Ecto neural progenitor cell (in vitro differentiated cells): ENCODE data around the gene CKS1B.

Experiments
- DNase-seq: peaks from one replicate; pipeline ENCODE4 v3.0.0-alpha.2; 2018; ENCODE audit warnings: low spot score

CKS1B gene

DNA sequence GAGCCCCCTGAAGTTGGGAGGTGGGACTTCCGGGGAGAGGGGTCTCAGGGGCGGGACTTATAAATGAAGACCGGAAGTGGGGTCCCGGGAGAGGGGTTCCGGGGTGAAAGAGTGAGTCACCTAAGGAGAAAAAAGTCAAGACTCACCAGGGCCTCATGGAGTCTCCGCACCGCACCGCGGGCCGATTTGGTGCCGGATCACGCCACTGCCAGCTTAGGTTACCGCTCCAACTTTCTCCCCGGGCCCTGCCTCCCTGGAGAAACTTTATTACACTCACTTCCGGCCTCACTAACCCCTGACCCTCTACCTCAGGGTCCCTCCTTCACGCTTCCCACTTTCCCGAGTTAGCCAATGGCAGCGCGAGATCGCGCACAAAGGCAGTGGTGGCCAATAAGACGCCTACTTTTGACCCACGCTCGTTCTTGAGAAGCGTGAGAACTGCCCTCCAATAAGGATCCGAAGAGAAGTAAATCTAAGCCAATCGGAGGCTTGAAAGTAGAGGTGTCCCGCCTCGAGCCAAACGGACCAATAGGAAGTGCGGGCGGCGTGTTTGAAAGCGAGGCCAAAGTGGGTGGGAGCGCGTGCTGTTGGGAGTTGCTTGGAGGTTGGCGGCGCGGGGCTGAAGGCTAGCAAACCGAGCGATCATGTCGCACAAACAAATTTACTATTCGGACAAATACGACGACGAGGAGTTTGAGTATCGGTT lies at the start of gene CKS1B:
CKS1B (plus strand) TSS at position 580 of the 706 bp plus-strand sequence; CDS start at position 645, 65 bp downstream.
- peak; percentile 97 for DNase-seq

DNA sequence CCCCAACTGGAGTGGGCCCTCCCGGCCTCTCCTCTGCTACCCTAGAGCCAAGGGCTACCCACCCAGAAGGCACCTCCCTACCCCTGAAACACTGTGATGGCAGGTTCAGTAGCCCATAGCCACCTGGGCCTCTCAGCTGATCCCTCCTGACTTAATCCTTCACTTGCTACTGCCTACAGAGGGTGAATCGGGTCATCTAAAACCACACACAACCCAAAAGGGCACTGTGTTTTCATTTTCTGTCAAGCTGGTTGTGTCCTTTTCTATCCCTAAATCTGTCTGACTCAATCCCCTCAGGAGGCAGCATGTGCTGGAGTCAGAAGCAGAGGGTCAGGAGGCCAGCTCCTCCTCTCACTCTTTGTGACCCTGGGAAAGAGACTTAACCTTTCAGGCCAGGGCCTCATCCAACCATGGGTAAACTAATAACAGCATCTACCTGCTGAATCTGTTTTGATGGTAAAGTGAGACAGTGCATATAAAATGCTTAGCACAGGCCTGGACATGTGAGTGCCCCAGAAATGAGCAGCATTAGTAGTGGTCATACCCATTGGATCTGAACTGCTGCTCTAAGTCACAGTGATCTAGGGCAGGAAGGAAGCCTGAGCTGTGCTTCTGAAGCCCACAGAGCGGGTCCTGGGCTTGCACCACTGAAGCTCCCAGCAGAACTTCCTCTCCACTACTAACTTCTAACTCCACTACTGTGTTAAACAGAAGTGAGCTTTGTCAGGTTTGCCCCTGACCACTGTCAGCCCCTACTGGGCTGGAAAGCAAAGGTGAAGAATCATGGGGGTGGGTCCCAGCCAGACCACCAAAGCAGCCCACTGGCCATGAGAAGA lies 48.9 kb upstream of the CKS1B start:
- no peak for DNase-seq

DNA sequence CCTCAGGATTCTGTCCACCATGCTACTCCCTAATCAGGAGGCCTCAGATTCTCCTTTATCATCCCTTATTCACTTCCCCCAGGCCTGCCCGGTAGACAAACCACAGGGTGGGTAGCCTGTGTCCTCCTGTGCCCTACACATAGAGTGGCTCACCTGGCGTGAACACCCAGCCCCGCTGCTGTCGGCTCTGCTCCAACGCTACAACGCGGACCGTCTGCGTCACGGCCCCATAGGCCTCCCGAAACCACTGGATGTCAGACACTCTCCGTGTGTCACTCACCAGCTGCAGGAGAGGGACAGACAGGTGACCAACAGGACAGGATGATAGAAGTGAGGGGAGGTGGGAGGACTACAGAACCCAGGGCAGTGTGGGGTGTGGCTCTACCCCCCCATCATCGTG lies 48.3 kb upstream of the CKS1B start:
- no peak for DNase-seq

DNA sequence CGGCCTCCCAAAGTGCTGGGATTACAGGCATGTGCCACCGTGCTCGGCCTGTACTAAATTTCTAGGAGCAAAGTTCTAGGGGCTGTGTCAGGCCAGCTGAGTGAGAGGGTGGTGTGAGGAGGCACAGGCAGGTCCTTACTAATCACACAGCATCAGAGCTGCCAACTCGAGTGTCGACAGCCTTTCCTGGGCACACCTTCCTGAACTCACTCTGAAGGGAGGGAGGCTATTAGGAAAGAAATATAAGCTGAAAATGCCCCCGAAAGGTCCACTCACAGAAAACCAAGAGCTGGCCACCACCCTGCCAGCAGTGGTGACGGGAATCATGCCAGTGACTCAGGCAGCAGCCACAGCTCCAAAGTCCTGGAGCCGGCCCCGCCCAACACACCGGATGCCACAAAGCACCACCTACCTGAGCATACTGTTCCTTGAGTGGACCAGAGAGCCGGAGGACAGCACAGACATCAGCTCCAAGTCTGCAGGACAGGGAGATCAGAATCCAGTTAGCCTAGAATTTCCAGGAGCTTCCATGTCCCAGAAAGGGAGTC lies 42.5 kb upstream of the CKS1B start:
- DNase-seq, result no peak

DNA sequence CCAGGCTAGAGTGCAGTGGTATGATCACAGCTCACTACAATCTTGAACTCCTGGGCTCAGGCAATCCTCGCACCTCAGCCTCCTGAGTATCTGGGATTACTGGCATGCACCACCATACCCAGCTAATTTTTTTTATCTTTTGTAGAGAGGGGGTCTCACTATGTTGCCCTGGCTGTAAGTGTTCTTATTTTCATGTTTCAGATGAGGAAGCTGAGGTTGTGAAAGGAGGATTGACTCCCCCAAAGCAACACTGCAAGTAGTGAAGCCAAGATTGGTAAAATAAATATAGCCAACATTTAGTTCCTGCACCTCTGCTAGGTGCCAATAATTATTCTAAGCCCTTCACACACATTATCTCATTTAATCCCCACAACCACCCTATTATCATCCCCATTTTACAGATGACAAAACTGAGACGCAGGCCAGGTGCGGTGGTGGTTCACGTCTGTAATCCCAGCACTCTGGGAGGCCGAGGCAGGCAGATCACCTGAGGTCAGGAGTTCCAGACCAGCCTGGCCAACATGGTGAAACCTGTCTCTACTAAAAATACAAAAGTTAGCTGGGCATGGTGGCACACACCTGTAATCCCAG lies 40.0 kb upstream of the CKS1B start:
- DNase-seq, result no peak

DNA sequence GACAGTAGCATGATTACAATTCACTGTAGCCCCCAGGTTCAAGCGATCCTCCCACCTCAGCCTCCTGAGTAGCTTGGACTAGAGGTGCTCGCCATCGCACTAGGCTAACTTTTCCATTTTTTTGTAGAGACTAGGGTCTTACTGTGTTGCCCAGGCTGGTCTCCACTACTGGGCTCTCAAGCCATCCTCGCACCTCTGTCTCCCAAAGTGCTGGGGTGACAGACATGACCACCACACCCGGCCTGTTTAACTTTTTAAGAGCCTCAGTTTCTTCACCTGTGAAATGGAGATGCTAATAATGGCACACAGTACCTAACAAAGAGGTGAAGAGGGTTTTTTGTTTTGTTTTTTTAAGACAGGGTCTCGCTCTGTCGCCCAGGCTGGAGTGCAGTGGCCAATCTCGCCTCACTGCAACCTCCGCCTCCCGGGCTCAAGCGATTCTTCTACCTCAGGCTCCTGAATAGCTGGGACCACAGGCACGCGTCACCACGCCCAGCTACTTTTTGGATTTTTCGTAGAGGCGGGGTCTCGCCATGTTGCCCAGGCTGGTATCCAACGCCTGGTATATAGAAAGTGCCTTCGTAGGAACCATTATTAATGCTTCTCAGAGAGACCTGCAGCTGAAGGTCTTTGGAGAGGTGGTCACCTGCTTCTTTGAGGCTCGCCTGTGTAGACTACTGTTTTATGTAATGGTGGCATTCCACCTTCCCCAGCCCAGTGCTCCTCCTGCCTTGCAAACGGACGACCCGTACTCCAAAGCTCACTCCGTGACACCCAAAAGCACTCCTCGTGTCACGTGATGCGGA lies 38.5 kb upstream of the CKS1B start:
- no peak for DNase-seq

DNA sequence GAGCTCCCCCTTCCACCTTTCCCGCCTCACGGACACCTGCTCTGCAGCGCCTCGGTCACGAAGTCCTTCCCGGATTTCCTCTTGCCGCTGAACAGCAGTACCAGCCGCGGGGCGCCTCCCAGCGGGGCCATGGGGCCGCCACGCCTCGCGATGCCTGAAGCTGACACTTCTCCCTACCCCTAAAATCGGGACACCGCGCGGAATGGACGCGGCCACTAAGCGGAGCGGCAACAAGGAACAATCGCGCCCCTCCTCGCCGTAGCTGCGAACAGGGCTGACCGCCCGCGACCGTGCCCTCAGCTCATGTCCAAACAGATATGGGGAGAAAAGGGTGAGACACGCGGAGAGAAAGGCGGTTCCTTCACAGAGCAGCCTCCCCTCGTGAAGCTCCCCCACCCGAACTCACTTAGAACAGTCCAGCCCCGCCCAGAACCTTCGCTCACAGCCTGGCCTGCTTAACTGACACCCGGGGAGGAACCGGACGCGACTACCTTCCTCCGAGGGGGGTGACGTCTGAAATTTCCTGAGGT lies 37.9 kb upstream of the CKS1B start, which contains the start of gene PMVK:
PMVK (minus strand) TSS at position 165 of the 530 bp plus-strand sequence; CDS start at position 131, 34 bp downstream.
- DNase-seq, result peak; percentile 95

DNA sequence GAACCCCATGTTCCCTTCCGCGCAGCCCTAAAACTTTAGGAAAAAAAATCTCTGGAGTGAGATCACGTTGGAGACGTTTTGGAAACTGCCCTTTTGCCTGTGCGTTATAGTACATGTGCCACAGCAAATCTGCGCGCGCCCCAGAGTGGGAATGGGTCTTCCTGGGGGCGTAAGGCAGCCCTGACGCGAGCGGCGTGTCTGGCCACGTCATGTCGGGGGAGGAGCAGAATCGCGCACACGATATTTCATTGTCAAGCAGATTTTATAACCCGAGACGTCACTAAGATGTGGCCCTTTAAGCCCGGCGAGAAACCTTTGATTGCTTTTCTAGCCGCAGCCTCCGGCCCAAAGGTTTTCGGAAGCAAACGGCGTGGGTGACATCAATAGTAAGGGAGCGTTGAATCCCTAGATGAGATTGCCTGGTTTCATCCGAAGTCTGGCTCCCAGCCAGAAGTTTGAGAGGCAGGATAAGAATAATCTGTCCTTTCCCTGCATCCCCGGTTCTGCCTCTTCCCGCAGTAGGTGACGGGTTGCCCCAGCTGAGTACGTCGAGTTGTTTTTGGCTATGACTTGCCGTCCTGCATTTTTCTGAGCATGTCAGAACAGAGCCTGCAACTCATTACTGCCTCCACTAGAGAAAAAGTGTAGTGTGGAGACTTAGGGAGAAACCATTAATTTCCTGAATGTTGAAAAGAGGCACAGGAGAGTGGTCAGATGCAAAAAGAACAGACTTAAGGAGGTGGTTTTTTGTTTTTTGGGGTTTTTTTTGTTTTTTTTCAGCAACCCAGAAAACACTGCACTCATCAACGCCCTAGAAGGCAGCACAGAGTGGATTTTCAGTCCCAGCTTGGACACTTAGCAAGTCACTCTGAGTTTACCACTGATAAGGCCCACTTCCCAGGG lies 37.1 kb upstream of the CKS1B start:
- DNase-seq, result no peak

DNA sequence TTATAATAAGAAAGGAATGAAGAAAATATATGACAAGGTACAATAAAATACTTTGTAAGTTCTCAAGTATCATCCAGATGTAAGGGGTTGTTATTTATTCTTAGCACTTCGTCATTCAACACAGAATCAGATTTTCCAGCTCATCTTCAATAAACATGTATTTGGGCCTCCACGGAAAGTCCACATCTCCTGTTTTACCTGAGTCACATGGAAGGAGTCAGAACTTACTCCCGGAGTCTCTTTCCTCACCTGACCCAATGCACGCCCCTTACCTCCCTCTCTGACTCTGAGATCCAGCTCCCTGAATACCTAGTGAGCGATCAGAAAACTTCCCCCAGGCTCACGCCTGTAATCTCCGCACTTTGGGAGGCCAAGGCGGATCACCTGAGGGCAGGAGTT lies 36.5 kb upstream of the CKS1B start:
- no peak for DNase-seq

DNA sequence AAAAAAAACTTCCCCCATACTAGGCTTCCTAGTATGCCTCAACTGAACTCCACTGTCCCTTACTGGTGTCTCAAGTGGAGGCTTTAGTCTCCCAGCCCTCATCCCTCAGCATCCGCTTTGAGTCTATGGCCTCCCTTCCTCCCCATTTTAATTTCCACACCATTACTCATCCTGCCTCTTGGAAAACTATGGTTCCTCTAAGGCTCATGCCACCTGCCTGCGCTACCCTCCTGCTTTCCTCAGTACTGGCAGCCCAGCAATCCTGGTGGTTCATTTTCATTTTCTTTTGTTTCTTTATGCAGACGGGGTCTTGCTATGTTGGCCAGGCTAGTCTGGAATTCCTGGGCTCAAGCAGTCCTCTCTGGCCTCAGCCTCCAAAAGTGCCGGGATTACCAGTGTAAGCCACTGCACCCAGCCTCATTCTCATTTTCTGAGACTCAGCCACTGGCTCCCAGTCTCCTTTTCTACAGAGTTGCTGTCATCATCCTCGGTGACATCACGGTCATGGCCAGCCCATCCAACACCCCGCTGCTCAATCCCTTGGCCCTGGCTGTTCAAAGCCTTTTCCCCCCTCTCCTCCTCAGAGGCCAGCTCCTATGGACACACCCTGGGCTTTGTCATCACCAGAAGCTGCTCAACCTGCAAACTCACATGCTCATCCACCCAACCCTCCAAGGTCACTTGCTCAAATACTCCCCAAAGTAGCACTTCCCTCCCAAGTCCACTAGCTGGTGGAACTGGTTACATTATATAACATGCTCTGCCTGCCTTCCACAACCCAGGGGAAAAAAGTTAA lies 35.7 kb upstream of the CKS1B start:
- DNase-seq, result no peak

DNA sequence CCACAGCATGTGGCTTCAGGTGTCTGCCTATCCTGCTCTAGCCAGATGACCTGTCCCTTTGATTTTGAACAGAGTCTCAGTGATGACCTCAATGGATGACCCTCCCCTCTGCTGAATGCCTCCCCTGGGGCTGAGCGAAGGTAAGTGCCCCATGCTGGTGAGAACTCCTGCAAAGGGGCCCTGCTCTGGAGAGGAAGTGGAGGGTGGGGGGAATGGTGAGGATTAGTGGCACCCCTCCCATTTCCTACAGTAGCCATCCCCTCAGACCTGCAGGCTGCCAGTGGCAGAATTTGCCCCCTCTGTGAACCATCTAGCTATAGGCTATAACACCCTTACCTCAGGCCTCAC lies 34.3 kb upstream of the CKS1B start:
- no peak for DNase-seq

DNA sequence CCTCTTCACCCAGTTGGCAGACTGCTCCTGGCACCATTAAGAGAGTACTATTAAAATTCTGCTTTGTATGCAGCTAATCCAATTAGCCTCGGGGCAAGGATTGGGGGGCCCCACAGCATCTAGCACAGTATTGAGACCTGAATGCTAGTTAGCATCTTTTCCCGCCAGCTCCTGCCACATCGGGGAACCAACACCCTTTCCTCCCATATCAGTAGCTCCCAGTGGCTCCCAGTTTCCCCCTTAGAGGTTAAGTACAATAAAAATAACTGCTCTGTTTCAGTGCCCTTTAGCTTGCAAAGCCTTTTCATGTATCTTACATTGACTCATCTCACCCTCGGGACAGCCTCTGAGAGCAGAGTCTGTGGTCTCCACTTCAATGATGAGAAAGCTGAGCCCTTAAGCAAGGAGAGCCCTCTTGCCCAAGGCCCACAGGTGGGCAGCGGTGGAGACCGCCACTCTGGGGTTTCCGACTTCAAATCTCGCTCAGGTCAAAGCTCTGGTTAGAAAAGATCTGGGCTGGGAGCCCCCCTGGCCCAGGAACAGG lies 33.8 kb upstream of the CKS1B start:
- no peak for DNase-seq

DNA sequence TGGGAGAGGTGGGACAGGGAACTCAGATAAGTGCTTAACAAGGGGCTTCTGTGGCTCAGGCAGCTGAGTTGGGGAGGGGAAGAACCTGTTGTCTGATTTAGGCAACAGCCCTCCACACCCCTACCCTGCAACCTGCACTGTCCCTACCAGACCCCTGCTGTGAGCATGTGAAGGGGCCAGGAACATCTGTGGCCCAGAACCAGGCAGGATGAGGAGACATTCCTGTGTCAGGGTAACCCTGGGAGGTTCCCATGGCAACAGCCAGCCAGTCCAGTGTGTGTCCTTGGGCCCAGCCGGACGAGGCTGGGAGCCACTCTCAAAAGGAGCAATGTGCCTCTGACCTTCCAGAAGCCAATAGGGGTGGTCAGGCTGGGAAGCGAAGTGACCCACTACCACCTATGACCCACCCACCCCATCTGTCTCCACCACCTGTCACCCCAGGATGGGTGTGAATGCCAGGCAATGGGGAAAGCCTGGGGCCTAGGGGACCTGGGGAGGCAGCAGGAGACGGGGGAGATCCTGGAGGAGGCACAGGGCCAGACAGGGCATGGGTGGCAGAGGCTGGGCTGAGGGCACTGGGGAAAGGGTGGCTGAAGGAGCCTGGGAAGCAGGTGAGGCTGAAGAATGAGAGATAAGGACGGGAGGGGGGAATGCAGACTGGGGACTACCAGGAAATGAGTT lies 33.0 kb upstream of the CKS1B start:
- DNase-seq, result peak; percentile 86

DNA sequence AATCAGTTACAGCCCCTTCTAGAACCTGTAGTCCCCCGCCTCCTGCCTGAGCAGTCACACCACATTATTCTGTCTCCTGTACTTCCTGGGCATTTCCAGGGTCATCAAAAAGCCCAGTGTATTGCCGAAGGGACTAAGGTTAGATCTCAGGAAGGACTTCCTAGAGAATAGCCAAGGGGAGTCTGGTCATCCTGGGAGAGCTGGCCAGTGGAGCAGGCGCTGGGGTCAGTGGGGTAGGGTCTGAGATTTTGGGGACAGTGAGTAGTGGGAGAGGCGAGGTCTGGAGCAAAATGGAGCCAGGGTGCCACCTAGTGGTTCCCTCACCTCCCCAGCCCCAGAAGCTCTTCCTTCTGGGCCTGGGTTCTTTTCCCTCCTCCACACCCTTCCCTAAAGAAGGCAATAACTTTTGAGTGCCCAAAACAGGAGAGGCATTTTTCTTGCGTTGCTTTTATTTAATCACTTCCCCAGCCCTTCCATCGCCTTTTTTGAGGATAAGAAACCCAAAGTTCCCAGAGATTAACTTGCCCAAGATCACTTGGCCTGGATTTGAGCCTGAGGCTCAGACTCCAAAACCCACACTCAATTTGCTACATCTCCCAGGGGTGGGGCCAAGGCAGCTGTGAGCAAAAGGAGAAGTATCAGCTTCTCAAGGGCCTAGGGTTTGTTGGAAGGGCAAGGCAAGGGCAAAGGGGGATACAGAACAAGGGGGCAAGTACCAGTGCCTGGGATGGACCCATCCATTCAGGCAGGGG lies 30.7 kb upstream of the CKS1B start:
- no peak for DNase-seq

DNA sequence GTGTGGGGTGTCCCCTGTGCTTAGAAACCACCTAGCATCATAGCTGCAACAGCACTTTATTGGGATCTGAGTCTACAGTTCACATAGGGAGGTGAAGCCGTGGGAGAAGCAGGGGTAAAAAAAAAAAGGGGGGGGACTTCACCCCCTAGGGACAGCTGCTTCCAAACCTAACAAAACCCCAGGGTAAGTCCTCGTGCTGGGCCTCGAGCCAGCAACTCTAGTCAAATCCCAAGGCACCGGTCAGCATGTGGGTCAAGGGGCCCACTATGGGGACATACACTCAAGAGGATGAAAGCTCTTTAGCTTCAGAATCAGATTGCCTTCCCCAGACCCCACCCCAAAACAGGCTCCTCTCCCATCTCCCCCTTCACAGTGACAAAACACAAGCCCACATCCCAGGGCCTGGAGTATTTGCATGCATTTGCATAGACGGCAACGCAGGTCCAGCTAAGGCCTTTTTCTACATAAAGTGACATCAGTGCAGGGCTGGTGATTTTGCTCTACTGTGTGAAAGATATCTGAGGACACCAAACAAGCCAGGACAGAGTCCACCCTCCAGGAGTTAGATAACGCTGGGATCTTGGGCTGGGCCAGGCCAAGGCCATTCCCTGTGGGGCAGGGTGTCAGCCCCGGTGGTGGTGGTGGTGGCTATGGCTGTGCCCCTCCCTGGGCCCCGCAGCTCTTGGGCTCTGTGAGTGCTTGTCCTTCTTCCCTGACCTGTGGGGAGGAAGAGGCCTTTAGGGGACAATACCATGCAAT lies 29.9 kb upstream of the CKS1B start:
- no peak for DNase-seq

DNA sequence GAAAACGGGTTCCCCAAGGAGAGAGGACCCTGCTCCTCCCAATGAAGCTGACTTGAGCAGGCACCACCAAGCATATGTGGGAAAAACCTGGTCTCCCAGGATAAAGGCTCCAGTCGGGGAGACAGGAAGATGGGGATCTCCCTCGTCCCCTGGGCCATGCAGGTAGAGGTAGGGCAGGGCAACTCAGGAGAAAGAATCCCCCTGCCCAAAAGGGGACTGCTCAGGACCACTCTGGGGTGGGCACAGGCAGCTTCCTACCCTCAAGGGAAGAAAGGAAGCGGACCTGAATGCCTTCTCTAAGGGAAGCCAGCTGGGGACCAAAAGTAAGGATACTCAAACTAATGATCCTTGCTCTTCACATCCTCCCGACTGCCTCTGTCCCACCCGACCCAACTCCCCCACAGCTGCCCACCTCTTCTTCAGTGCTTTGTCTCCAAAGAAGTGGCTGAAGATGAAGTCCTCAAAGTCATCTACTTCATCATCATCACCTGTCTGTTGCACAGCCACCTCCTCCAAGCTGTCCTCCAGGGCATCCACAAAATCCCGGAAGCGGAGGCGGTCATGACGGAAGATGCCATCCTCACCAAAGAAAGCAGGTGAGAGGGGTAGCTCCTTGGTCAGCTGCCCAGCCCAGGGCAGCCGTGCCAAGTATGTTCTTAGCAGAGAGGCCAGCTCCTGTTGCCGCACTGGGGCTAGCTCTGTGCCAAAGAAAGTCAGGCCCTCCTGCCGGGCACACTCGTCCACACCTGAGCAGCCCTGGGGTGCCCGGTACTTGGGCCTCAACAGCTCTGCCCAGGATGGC lies 29.1 kb upstream of the CKS1B start:
- DNase-seq, result no peak
